BLaER1 treated with 17β-estradiol and CSF1 and Interleukin-3, amounts not matched to agents 10 nM and 100 nM (cell line): ENCODE results near the gene TMEM204.

ENCODE experiments used
- H3K27ac ChIP-seq, 11 experiments: shearing (Covaris generic); formaldehyde crosslinking; 2 replicates each; pipeline ENCODE4 v1.8.1; 2022
- H3K27me3 ChIP-seq, 11 experiments: shearing (Covaris generic); formaldehyde crosslinking; 2 replicates each; pipeline ENCODE4 v1.8.1; 2022
- H3K36me3 ChIP-seq, 11 experiments: shearing (Covaris generic); formaldehyde crosslinking; 2 replicates each; pipeline ENCODE4 v1.8.1; 2022
- H3K4me1 ChIP-seq, 10 experiments: shearing (Covaris generic); formaldehyde crosslinking; 2 replicates each; pipeline ENCODE4 v1.8.1; 2022
- H3K4me2 ChIP-seq, 11 experiments: shearing (Covaris generic); formaldehyde crosslinking; 2 replicates each; pipeline ENCODE4 v1.8.1; 2022
- H3K4me3 ChIP-seq, 10 experiments: shearing (Covaris generic); formaldehyde crosslinking; 2 replicates each; pipeline ENCODE4 v1.8.1; 2022
- H3K9ac ChIP-seq, 11 experiments: shearing (Covaris generic); formaldehyde crosslinking; 2 replicates each; pipeline ENCODE4 v1.8.1; 2022
- H3K9me3 ChIP-seq, 11 experiments: shearing (Covaris generic); formaldehyde crosslinking; replicated peaks in 1 of 11; 2 replicates each; pipeline ENCODE4 v1.8.1; 2022
- H4K20me1 ChIP-seq, 11 experiments: shearing (Covaris generic); formaldehyde crosslinking; 2 replicates each; pipeline ENCODE4 v1.8.1; 2022
- Cebpa-rat ChIP-seq, 11 experiments: shearing (Covaris generic); IDR thresholded peaks; 2 replicates each; pipeline ENCODE4 v1.8.1; 2022

The TMEM204 gene

GRCh38 chr16:1537138-1537577 is 3.7 kb downstream of the TMEM204 start:
- Histone ChIP-seq H3K4me3 (peak overlapping the region in 7 of 10 experiments; percentile 3 to 50 (median 31); a peak in 7 of 20 replicates), H3K36me3 (no peaks in the 10 kb centered on the region), H3K9me3 (no peaks in the 10 kb centered on the region), H3K4me2 (peak overlapping the region; percentile 72 to 98 (median 90)), H3K9ac (peak overlapping the region in 7 of 11 experiments; percentile 8 to 48 (median 29); a peak in 9 of 22 replicates), H3K27ac (no peak overlapping the region), H3K27me3 (peaks cover 88 to 100% (median 99%) of the 10 kb centered on the region in 11 experiments), H3K4me1 (peaks cover 57 to 100% (median 99%) of the 10 kb centered on the region in 10 experiments), H4K20me1 (peaks cover 0 to 100% (median 99%) of the 10 kb centered on the region in 11 experiments; a peak in 20 of 22 replicates)
- TF ChIP-seq Cebpa-rat (IDR thresholded peaks at IDR 0.05): no peak

GRCh38 chr16:1537763-1538289 is 4.4 kb downstream of the TMEM204 start:
- H3K27ac ChIP-seq: peak overlapping the region in 1 of 11 experiments; percentile 35; a peak in 2 of 22 replicates
- TF ChIP-seq Cebpa-rat (IDR thresholded peaks at IDR 0.05): no peak
- H4K20me1 ChIP-seq: peaks cover 0 to 100% (median 99%) of the 10 kb centered on the region in 11 experiments; a peak in 20 of 22 replicates
- no peaks in the 10 kb centered on the region for H3K9me3 ChIP-seq
- H3K9ac ChIP-seq: peak overlapping the region in 9 of 11 experiments; percentile 6 to 48 (median 30); a peak in 10 of 22 replicates
- H3K4me3 ChIP-seq: peak overlapping the region in 8 of 10 experiments; percentile 3 to 50 (median 29); a peak in 10 of 20 replicates
- H3K36me3 ChIP-seq: no peaks in the 10 kb centered on the region
- H3K4me1 ChIP-seq: peaks cover 55 to 100% (median 99%) of the 10 kb centered on the region in 10 experiments
- peaks cover 83 to 100% (median 97%) of the 10 kb centered on the region in 11 experiments for H3K27me3 ChIP-seq
- H3K4me2 ChIP-seq: peak overlapping the region; percentile 72 to 98 (median 90)

- H4K20me1 ChIP-seq: peaks cover 0 to 94% (median 91%) of the 10 kb centered on the region in 11 experiments; a peak in 20 of 22 replicates
- TF ChIP-seq Cebpa-rat (IDR thresholded peaks at IDR 0.05): no peak
- H3K4me2 ChIP-seq: peak overlapping the region; percentile 72 to 98 (median 90); a peak in 21 of 22 replicates
- H3K4me3 ChIP-seq: 0 out of 20 replicates have a peak overlapping the region, but pooled peaks of 1 of the 10 experiments have one; percentile 2
- peaks cover 53 to 100% (median 99%) of the 10 kb centered on the region in 10 experiments for H3K4me1 ChIP-seq
- H3K36me3 ChIP-seq: no peaks in the 10 kb centered on the region
- no peaks in the 10 kb centered on the region for H3K9me3 ChIP-seq
- no peak overlapping the region for H3K27ac ChIP-seq
- peaks cover 71 to 91% (median 86%) of the 10 kb centered on the region in 11 experiments for H3K27me3 ChIP-seq
- H3K9ac ChIP-seq: 0 out of 22 replicates have a peak overlapping the region, but pooled peaks of 1 of the 11 experiments have one; percentile 48
Observed at GRCh38 chr16:1538804-1539520, 5.5 kb downstream of the TMEM204 start.

GRCh38 chr16:1539720-1540555 is 6.5 kb downstream of the TMEM204 start:
- Histone ChIP-seq H4K20me1 (peaks cover 0 to 84% (median 82%) of the 10 kb centered on the region in 11 experiments; a peak in 20 of 22 replicates), H3K9ac (no peak overlapping the region), H3K36me3 (no peaks in the 10 kb centered on the region), H3K27me3 (peaks cover 62 to 81% (median 76%) of the 10 kb centered on the region in 11 experiments), H3K9me3 (no peaks in the 10 kb centered on the region), H3K27ac (no peak overlapping the region), H3K4me2 (peak overlapping the region in 9 of 11 experiments; percentile 87 to 98 (median 92); a peak in 17 of 22 replicates), H3K4me3 (no peak overlapping the region; a peak in 1 of 20 replicates), H3K4me1 (peaks cover 53 to 100% (median 100%) of the 10 kb centered on the region in 10 experiments)
- no peak for TF ChIP-seq Cebpa-rat (IDR thresholded peaks at IDR 0.05)

- Histone ChIP-seq H3K36me3 (no peaks in the 10 kb centered on the region), H3K27me3 (peaks cover 56 to 75% (median 70%) of the 10 kb centered on the region in 11 experiments), H3K9me3 (no peaks in the 10 kb centered on the region), H3K9ac (no peak overlapping the region), H3K4me2 (peak overlapping the region in 9 of 11 experiments; percentile 87 to 98 (median 92); a peak in 16 of 22 replicates), H3K27ac (no peak overlapping the region), H3K4me3 (no peak overlapping the region), H3K4me1 (peaks cover 55 to 100% (median 100%) of the 10 kb centered on the region in 10 experiments), H4K20me1 (peaks cover 0 to 79% (median 76%) of the 10 kb centered on the region in 11 experiments; a peak in 20 of 22 replicates)
- no peak for TF ChIP-seq Cebpa-rat (IDR thresholded peaks at IDR 0.05)
Observed at GRCh38 chr16:1540556-1540855, 7.0 kb downstream of the TMEM204 start.

GRCh38 chr16:1541293-1542165 is 8.1 kb downstream of the TMEM204 start:
- peak overlapping the region in 10 of 11 experiments; percentile 27 to 98 (median 94); a peak in 19 of 22 replicates for H3K4me2 ChIP-seq
- peaks cover 46 to 65% (median 60%) of the 10 kb centered on the region in 11 experiments for H3K27me3 ChIP-seq
- no peak overlapping the region for H3K4me3 ChIP-seq
- H3K4me1 ChIP-seq: peaks cover 64 to 100% (median 100%) of the 10 kb centered on the region in 10 experiments
- no peak for TF ChIP-seq Cebpa-rat (IDR thresholded peaks at IDR 0.05)
- no peaks in the 10 kb centered on the region for H3K9me3 ChIP-seq
- H3K27ac ChIP-seq: no peak overlapping the region
- no peak overlapping the region for H3K9ac ChIP-seq
- H4K20me1 ChIP-seq: peaks cover 0 to 78% (median 66%) of the 10 kb centered on the region in 11 experiments; a peak in 20 of 22 replicates
- no peaks in the 10 kb centered on the region for H3K36me3 ChIP-seq

GRCh38 chr16:1542166-1542500 is 8.7 kb downstream of the TMEM204 start:
- H3K4me2 ChIP-seq: peak overlapping the region; percentile 27 to 98 (median 94); a peak in 21 of 22 replicates
- H3K4me1 ChIP-seq: peaks cover 62 to 100% (median 100%) of the 10 kb centered on the region in 10 experiments
- no peak for TF ChIP-seq Cebpa-rat (IDR thresholded peaks at IDR 0.05)
- no peak overlapping the region for H3K27ac ChIP-seq
- H4K20me1 ChIP-seq: peaks cover 0 to 75% (median 60%) of the 10 kb centered on the region in 11 experiments; a peak in 20 of 22 replicates
- H3K27me3 ChIP-seq: peaks cover 40 to 59% (median 54%) of the 10 kb centered on the region in 11 experiments
- no peak overlapping the region for H3K9ac ChIP-seq
- no peaks in the 10 kb centered on the region for H3K9me3 ChIP-seq
- no peak overlapping the region for H3K4me3 ChIP-seq
- H3K36me3 ChIP-seq: no peaks in the 10 kb centered on the region
